ENCODE results near the gene BCL2.

Gene BCL2

GRCh38 chr18:63232826-63233225 is 86.7 kb downstream of the BCL2 start:
- TF ChIP-seq CTCF (IDR thresholded peaks at IDR 0.05; ENCODE audit: low read depth, low read length): no peak
- H3K4me3 ChIP-seq (ENCODE audit: low read depth, low read length): no peak overlapping the region

DNA sequence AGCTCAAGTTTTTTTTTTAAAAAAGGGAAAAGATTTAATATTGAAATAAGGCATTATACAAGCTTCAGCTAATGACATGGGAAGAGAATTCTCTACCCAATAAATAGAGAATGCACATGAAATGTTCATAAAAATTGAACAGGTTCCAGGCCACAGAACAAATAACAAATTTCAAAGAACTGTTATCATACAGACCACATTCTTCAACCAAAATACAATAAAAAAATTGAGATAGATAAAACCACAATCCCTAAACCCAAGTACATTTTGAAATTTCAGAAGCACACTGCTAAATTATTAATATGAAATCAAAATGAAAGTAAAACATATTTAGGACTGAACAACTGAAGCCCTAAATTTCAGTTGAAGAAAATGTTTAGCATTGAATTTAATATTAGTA is 89.6 kb downstream of the BCL2 start:
- no peaks in the 10 kb centered on the region for H3K27me3 ChIP-seq
- no peak for DNase-seq
- no peaks in the 10 kb centered on the region for H3K4me1 ChIP-seq
- no peaks in the 10 kb centered on the region for H3K9me3 ChIP-seq
- no peaks in the 10 kb centered on the region for H3K36me3 ChIP-seq
- no peak overlapping the region for H3K4me3 ChIP-seq (ENCODE audit: low read depth, low read length)
- no peak for TF ChIP-seq CTCF (IDR thresholded peaks at IDR 0.05; ENCODE audit: low read depth, low read length)

More at GRCh38 chr18:63232826-63233225, 86.7 kb downstream of the BCL2 start:
- DNase-seq: no peak
- H3K36me3 ChIP-seq: no peaks in the 10 kb centered on the region
- no peaks in the 10 kb centered on the region for H3K9me3 ChIP-seq
- H3K4me1 ChIP-seq: no peaks in the 10 kb centered on the region
- no peaks in the 10 kb centered on the region for H3K27me3 ChIP-seq

DNA sequence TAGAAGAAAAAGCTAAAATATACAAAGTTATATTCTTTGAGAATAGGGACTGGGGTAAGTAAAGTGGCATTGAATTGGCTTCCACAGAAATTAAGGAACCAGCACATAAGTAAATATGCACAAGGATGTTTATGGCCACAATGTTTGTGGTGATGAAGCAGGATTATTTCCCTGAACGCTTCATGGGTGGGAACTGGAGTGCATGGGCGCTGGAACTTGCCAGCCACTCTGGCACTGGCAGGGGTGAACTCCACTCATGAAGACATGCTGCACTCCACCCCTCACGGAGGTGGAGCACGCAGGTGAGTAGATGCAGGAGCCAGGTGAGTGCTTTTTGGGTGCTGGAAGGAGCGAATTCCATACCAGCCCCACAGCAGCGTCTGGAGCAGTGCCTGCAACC is 94.1 kb downstream of the BCL2 start:
- Histone ChIP-seq H3K27me3 (no peaks in the 10 kb centered on the region), H3K4me1 (no peaks in the 10 kb centered on the region), H3K36me3 (no peaks in the 10 kb centered on the region), H3K4me3 (ENCODE audit: low read depth, low read length) (no peak overlapping the region), H3K9me3 (no peaks in the 10 kb centered on the region)
- no peak for TF ChIP-seq CTCF (IDR thresholded peaks at IDR 0.05; ENCODE audit: low read depth, low read length)
- no peak for DNase-seq

- DNase-seq: no peak
- Histone ChIP-seq H3K4me1 (no peaks in the 10 kb centered on the region), H3K27me3 (no peaks in the 10 kb centered on the region), H3K9me3 (no peaks in the 10 kb centered on the region), H3K4me3 (ENCODE audit: low read depth, low read length) (no peak overlapping the region), H3K36me3 (no peaks in the 10 kb centered on the region)
- no peak for TF ChIP-seq CTCF (IDR thresholded peaks at IDR 0.05; ENCODE audit: low read depth, low read length)
Observed at GRCh38 chr18:63224630-63225029, 94.9 kb downstream of the BCL2 start.

- Histone ChIP-seq H3K4me3 (ENCODE audit: low read depth, low read length) (no peak overlapping the region), H3K4me1 (no peaks in the 10 kb centered on the region), H3K36me3 (no peaks in the 10 kb centered on the region), H3K27me3 (no peaks in the 10 kb centered on the region), H3K9me3 (no peaks in the 10 kb centered on the region)
- no peak for TF ChIP-seq CTCF (IDR thresholded peaks at IDR 0.05; ENCODE audit: low read depth, low read length)
- DNase-seq: no peak
Observed at GRCh38 chr18:63223837-63224236, 95.7 kb downstream of the BCL2 start.

DNA sequence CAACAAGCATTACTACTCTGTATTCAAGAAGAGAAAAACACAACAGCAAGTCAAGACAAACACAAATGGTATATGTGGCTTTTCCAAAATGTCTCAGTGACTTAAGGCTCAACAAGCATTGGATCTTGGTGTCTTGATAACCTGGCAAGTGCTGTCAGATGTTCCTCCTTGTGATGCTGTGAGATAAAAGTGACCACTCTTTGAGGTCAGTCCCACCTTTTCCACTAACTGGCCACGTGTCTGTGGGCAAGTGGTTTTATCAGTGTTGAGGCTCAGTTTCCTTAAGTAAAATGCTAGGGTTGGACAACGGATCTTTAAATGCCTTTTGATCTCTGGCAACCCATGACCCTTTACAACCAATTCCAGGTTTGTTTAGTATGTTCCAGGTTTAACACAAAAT is 98.7 kb downstream of the BCL2 start:
- Histone ChIP-seq H3K9me3 (no peaks in the 10 kb centered on the region), H3K4me3 (ENCODE audit: low read depth, low read length) (no peak overlapping the region), H3K36me3 (no peaks in the 10 kb centered on the region), H3K27me3 (no peaks in the 10 kb centered on the region), H3K4me1 (no peaks in the 10 kb centered on the region)
- no peak for DNase-seq
- no peak for TF ChIP-seq CTCF (IDR thresholded peaks at IDR 0.05; ENCODE audit: low read depth, low read length)

Measured in BE2C (cell line).